NCI-H2171 (cell line): ENCODE measurements around the gene KIF1C.
"Not testable (repeated sequence)": the region's sequence is repeated elsewhere in the genome, so short reads cannot be mapped to it uniquely, and the experiment has no call there.

ENCODE experiments used
- DNase-seq: peaks from one replicate; lab custom pipeline; 2025; lab: John Stamatoyannopoulos, UW

The KIF1C gene

DNA sequence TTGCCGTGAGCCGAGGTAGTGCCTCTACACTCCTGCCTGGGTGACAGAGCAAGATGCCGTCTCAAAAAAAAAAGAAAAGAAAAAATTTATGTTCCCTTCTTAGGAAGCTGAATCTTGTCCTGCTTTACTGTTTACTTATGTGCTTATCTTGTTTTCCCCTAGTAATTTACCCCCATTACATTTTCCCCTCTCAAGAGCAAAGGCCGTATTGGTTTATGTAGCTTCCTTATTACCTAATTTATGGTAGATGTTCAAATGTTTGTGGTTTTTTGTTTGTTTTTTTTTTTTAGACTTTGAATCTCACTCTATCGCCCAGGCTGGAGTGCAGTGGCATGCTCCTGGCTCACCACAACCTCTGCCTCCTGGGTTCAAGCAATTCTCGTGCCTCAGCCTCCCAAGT is 47.7 kb downstream of the KIF1C start:
- DNase-seq, result no peak

- no peak for DNase-seq
Measured at GRCh38 chr17:5047446-5047845, 49.7 kb downstream of the KIF1C start.

- no peak for DNase-seq
Measured at GRCh38 chr17:5049314-5049841, 51.6 kb downstream of the KIF1C start.

- no peak for DNase-seq
Measured at GRCh38 chr17:5050278-5050677, 52.5 kb downstream of the KIF1C start.

GRCh38 chr17:5055543-5055942 is 57.8 kb downstream of the KIF1C start:
- DNase-seq, result no peak

- DNase-seq, result no peak
Measured at GRCh38 chr17:5065227-5065744, 67.5 kb downstream of the KIF1C start.

DNA sequence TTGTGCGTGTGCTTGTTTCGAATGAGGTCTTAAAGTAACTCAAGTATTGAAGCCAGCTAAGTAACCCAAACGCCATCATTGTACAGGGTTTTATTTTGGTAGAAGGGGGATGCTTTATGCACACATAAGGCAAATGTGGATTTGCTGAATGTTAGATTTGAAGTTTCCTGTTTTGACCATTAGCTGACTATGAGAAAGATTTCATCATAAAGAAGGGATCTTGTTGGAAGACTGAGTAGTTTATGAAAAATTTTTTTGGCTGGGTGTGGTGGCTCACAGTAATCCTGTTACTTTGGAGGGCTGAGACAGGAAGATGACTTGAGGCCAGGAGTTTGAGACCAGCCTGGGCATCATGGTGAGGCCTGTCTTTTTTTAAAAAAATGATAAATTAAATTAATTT is 70.5 kb downstream of the KIF1C start:
- DNase-seq, result no peak

GRCh38 chr17:5069724-5070123 is 72.0 kb downstream of the KIF1C start:
- no peak for DNase-seq

- not testable (repeated sequence) for DNase-seq
Measured at GRCh38 chr17:5075472-5075871, 77.7 kb downstream of the KIF1C start.

DNA sequence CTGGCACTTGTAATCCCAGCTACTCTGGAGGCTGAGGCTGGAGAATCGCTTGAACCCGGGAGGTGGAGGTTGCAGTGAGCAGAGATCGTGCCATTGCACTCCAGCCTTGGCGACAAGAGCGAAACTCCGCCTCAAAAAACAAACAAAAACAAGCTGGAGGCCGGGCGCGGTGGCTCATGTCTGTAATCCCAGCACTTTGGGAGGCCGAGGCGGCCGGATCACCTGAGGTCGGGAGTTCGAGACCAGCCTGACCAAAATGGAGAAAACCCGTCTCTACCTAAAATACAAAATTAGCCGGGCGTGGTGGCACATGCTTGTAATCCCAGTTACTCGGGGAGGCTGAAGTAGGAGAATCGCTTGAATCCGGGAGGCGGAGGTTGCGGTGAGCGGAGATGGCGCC is 79.5 kb downstream of the KIF1C start:
- not testable (repeated sequence) for DNase-seq

DNA sequence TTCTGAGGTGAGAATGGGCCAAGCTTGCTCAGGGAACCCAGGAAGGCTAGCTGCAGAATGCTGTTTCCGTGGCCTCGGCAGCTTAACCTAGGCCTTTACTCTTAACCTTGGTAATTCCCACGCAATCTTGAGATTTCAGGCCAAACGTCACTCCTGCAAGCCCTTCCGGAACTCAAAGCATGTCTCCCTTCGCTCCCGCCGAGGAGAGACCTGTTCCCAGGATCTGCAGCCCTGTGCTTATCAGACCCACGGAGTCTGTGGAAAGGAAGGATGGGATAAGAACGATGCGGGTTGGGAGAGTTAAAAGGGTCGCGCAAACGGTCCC is 80.0 kb downstream of the KIF1C start:
- no peak for DNase-seq
